Stimulated activated CD8-positive, alpha-beta memory T cell treated with anti-CD3 and anti-CD28 coated beads, Interleukin-15, amount 100 ng/mL, for 1 hour (primary cell): ENCODE data around the gene FAM20C.

ENCODE experiments used
- DNase-seq: peaks from one replicate; pipeline ENCODE4 v3.0.0-alpha.2; 2020; ENCODE audit warnings: low read depth

Gene FAM20C

GRCh38 chr7:305410-306151 lies 113.2 kb downstream of the FAM20C start:
- DNase-seq = no peak

GRCh38 chr7:307970-308369 lies 115.6 kb downstream of the FAM20C start:
- DNase-seq = no peak

GRCh38 chr7:309586-310228 lies 117.3 kb downstream of the FAM20C start:
- no peak for DNase-seq
